ENCODE measurements around the gene CCDC158. TPM values are rescaled to one million over a fixed set of nuclear protein-coding genes. Genes with fewer than 3 reads are reported as not detected.

CCDC158 gene
- total and polyA plus RNA-seq, 2 of the 8 experiments (the other 6 are each of a cell fraction or from before 2014, with no cell fraction given) = not detected

DNA sequence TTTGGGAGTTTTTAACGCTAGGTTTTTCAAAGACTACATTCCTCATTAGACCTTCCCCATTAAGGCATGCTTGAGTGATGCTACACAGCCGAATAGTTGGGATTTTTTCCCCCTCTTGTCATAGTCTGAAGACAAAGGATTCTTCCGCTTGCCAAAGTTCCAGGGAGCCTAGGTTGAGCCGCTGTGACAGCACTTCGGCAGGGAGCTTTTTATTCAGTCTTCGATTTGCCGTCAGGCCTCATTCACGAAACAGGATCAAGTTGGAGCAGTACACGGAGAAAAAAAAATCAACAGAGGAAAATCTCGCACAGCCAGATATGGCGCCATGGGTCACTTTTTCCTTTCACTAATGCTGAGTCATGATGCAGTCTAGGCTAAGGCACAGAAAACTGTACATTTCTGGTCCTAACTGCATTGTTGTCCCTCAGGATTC is 38.4 kb upstream of the CCDC158 start:
- H2AFZ ChIP-seq (ENCODE audit: low read length) = no peak overlapping the region
- H3K18ac ChIP-seq (ENCODE audit: extremely low read depth, low read length) = 0 out of 2 replicates have a peak overlapping the region, but pooled peaks have one; percentile 4
- peak in 1 of 2 experiments; percentile 88 for DNase-seq (ENCODE audit: low read depth in 1 of 2, low spot score in 2 of 2)
- H2BK15ac ChIP-seq (ENCODE audit: low read length) = no peak overlapping the region
- H3K27ac ChIP-seq (ENCODE audit: low read depth, low read length) = peak overlapping the region; percentile 77
- peak overlapping the region; percentile 79 for H2BK5ac ChIP-seq (ENCODE audit: low read depth, low read length)
- H4K5ac ChIP-seq (ENCODE audit: insufficient read length, low read depth, low read length) = peak overlapping the region; percentile 62
- peaks cover 3 to 10% (median 9%) of the 10 kb centered on the region in 4 experiments; a peak in 5 of 7 replicates for H3K4me1 ChIP-seq (replicated peaks in 1 of 4; ENCODE audit: control insufficient read depth in 3 of 4, insufficient read depth in 4 of 4, low read length in 3 of 4)
- no peaks in the 10 kb centered on the region for H3K23me2 ChIP-seq (ENCODE audit: low read depth, low read length)
- peak overlapping the region; percentile 77 for H2BK12ac ChIP-seq (ENCODE audit: low read depth, low read length)
- H3K9ac ChIP-seq (replicated peaks in 1 of 4; ENCODE audit: extremely low read depth in 1 of 4, low read depth in 3 of 4, low read length in 3 of 4) = peak overlapping the region; percentile 2 to 54 (median 50); a peak in 5 of 7 replicates
- no peak overlapping the region; the same call in 1 of the 2 replicates for H2AK5ac ChIP-seq (ENCODE audit: low read depth, low read length)
- no peaks in the 10 kb centered on the region for H3K79me2 ChIP-seq (ENCODE audit: control insufficient read depth in 1 of 2, insufficient read depth in 2 of 2, low read length in 2 of 2)
- FAIRE-seq = peak; percentile 100
- H2BK20ac ChIP-seq (ENCODE audit: low read length) = no peak overlapping the region; the same call in 1 of the 2 replicates
- peak overlapping the region in 2 of 4 experiments; percentile 16 to 23; a peak in 2 of 8 replicates for H3K4me3 ChIP-seq (ENCODE audit: extremely low read depth in 1 of 4, insufficient read depth in 2 of 4, low read depth in 3 of 4, low read length in 4 of 4)
- H3K4ac ChIP-seq (replicated peaks; ENCODE audit: insufficient read length, low read depth, low read length) = no peak overlapping the region
- ChIA-PET CTCF (ENCODE audit: partially characterized antibody) (interaction anchor here (1.0 to 2.1 kb wide), 4 partner anchors 24 to 34 kb away, joined by 3 to 9 read pairs (median 3); partner anchors contain the start of gene SHROOM3), POLR2A (ENCODE audit: partially characterized antibody) (interaction anchor here (1.0 to 2.6 kb wide), 9 partner anchors 10 to 311 kb away, joined by 3 to 15 read pairs (median 4); partner anchors contain the start of genes NUP54 and SHROOM3)
- H4K8ac ChIP-seq (ENCODE audit: extremely low read depth, insufficient read depth, low read length) = no peak overlapping the region
- no peaks in the 10 kb centered on the region for H4K20me1 ChIP-seq (replicated peaks in 1 of 2; ENCODE audit: control insufficient read depth in 1 of 2, insufficient read depth in 2 of 2, low read length in 2 of 2)
- H4K91ac ChIP-seq (replicated peaks; ENCODE audit: insufficient read length, low read length) = peak overlapping the region; percentile 13
- no peak overlapping the region for H3K56ac ChIP-seq (replicated peaks; ENCODE audit: insufficient read length, low read depth, low read length)
- H3K79me1 ChIP-seq (ENCODE audit: low read depth, low read length) = no peaks in the 10 kb centered on the region
- peak overlapping the region; percentile 56 to 59 for H3K4me2 ChIP-seq (ENCODE audit: insufficient read depth in 1 of 2, low read depth in 2 of 2, low read length in 2 of 2)
- peak overlapping the region; percentile 0 for H2BK120ac ChIP-seq (replicated peaks; ENCODE audit: low read depth, low read length)
- H3K23ac ChIP-seq (ENCODE audit: insufficient read length) = no peak overlapping the region
- H3K36me3 ChIP-seq (ENCODE audit: control insufficient read depth in 2 of 4, insufficient read depth in 4 of 4, low read length in 3 of 4) = peaks cover 0 to 12% (median 1%) of the 10 kb centered on the region in 4 experiments; a peak in 1 of 8 replicates
- no peaks in the 10 kb centered on the region for H3K27me3 ChIP-seq (replicated peaks in 1 of 4; ENCODE audit: control insufficient read depth in 3 of 4, extremely low read depth in 1 of 4, insufficient read depth in 3 of 4, low read length in 3 of 4)
- H3K14ac ChIP-seq (ENCODE audit: insufficient read length) = no peak overlapping the region
- peaks cover 20 to 21% of the 10 kb centered on the region in 2 experiments for H3K9me3 ChIP-seq (ENCODE audit: insufficient read depth in 2 of 2, low read depth in 1 of 2, low read length in 1 of 2)
- WGBS, 2 experiments (ENCODE audit: extremely low coverage in 1 of 2, insufficient coverage in 1 of 2, insufficient read length in 1 of 2, insufficient replicate concordance in 2 of 2, low coverage in 1 of 2, low lambda C conversion rate in 2 of 2, missing lambda C conversion rate in 1 of 2) = 6% methylated on average over 11 of the region's 11 CpGs; no CpG with 5 or more reads in 1 of the 2 experiments
- TF ChIP-seq BRCA1 (IDR thresholded peaks at IDR 0.05; ENCODE audit: low read depth, low read length) (no peak), KDM4A (IDR thresholded peaks at IDR 0.05; ENCODE audit: low read depth, low read length, severe bottlenecking) (no peak), KDM1A (IDR thresholded peaks at IDR 0.05; ENCODE audit: borderline replicate concordance, low read length) (no peak), TAF7 (optimal IDR thresholded peaks at IDR 0.05; ENCODE audit: borderline replicate concordance, low read depth, low read length) (no peak), PHF8 (conservative IDR thresholded peaks at IDR 0.05; ENCODE audit: low read depth, low read length) (no peak), KDM5A (IDR thresholded peaks at IDR 0.05; ENCODE audit: low read length) (no peak), SAP30 (IDR thresholded peaks at IDR 0.05; ENCODE audit: insufficient read depth, insufficient replicate concordance, low read length) (no peak), CTBP2 (IDR thresholded peaks at IDR 0.05; ENCODE audit: borderline replicate concordance, insufficient read depth, insufficient read length, low read length) (peak; percentile 82), CHD2 (IDR thresholded peaks at IDR 0.05; ENCODE audit: low read length) (no peak), SIX5 (IDR thresholded peaks at IDR 0.05; ENCODE audit: low read depth, low read length) (no peak), TEAD4 (IDR thresholded peaks at IDR 0.05; ENCODE audit: low read depth, low read length) (peak; percentile 98), TCF12 (IDR thresholded peaks at IDR 0.05; ENCODE audit: low read depth, low read length) (0 out of 2 replicates have a peak, but pooled peaks have one; percentile 51), NRF1 (IDR thresholded peaks at IDR 0.05; ENCODE audit: low read depth, low read length) (no peak)

All from H1 (cell line).